Measurements from ENCODE around the gene NOS3.

The NOS3 gene

DNA sequence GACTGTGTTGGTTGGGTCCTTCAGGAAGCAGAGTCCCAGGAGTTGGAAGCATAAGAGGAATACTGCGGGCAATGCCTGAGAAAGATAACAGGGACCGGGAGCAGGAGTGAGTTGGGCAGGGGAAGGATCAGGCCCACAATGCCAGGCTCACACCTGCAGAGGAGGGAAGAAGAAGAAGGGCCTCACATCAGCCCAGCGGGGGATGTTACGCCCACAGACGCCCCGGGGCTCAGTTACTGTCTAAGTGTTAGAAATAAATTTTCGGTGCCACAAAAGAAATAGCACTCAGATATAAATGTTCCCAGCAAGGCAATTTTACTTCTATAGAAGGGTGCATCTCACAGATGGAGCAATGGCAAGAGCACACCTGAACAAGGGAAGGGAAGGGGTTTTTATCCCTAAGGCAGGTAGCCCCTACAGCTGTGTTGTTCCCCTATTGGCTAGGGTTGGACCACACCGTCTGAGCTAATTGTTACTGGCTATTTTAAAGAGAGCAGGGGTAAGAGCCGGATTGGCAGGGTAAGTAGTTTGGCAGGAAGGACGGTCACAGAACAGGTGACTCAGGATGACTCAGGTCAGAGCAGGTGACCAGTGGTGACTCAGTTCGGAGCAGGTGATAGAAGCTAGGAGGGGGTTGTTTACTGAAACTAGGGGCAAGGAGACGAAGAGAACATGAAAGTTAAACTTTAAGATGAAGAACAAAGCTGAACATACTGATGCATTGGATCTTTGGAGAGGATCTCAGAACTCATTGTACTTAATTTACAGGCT lies at the start of gene NOS3:
NOS3 (plus strand) TSS at position 602 of the 771 bp plus-strand sequence. CDS start 2,787 bp downstream, outside the sequence.
- no peak for DNase-seq (ENCODE audit: low read depth, low spot score)
- POLR2A ChIA-PET = no interaction called here

DNA sequence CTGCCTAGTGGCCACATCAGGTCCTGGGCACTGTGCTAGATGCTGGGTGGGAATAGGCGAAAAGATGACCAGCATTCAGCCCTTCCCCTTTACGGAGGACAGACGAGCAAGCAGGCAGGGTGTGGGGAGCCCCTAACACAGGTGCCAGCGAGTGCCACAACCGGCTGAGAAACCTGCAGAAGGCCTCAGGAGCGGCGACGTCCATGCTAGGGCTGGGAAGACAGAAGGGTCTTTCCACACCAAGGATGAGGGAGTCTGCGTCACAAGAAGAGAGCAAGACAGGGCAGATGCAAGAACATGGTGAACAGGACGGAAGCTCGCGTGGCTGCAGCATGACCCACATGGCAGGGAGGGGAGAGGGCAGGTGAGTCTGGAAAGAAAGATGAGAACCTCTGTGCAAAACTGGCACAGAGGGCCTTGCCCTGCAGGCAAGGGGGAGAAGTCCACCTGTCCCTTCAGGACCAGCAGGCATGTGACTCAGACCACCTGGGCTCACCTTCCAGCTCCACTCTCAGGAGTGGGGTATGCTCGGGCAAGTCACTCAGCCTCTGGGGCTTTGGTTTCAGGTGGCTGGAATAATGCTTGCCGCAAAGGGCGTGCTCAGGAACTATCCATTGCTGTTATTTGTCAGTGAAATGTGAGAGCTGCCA lies 49.3 kb upstream of the NOS3 start:
- TF ChIP-seq, protein P1, sequence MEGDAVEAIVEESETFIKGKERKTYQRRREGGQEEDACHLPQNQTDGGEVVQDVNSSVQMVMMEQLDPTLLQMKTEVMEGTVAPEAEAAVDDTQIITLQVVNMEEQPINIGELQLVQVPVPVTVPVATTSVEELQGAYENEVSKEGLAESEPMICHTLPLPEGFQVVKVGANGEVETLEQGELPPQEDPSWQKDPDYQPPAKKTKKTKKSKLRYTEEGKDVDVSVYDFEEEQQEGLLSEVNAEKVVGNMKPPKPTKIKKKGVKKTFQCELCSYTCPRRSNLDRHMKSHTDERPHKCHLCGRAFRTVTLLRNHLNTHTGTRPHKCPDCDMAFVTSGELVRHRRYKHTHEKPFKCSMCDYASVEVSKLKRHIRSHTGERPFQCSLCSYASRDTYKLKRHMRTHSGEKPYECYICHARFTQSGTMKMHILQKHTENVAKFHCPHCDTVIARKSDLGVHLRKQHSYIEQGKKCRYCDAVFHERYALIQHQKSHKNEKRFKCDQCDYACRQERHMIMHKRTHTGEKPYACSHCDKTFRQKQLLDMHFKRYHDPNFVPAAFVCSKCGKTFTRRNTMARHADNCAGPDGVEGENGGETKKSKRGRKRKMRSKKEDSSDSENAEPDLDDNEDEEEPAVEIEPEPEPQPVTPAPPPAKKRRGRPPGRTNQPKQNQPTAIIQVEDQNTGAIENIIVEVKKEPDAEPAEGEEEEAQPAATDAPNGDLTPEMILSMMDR (IDR thresholded peaks at IDR 0.05; ENCODE audit: insufficient read depth, low read length, missing control alignments) = no peak
- POLR2A ChIA-PET = no interaction called here
- CTCF ChIA-PET = no interaction called here
- DNase-seq (ENCODE audit: low read depth, low spot score) = no peak
- no peak overlapping the region for H3K4me3 ChIP-seq (ENCODE audit: low read depth, low read length)

More for the DNA sequence above, at the start of gene NOS3:
- TF ChIP-seq, protein P1 (IDR thresholded peaks at IDR 0.05; ENCODE audit: insufficient read depth, low read length, missing control alignments) = no peak
- CTCF ChIA-PET = interaction anchor here (0.8 to 3.5 kb wide), 4 partner anchors 10 to 121 kb away, joined by 3 to 21 read pairs (median 10); partner anchors contain the start of gene ABCB8
- H3K4me3 ChIP-seq (ENCODE audit: low read depth, low read length) = no peak within 1 kb of the TSS

DNA sequence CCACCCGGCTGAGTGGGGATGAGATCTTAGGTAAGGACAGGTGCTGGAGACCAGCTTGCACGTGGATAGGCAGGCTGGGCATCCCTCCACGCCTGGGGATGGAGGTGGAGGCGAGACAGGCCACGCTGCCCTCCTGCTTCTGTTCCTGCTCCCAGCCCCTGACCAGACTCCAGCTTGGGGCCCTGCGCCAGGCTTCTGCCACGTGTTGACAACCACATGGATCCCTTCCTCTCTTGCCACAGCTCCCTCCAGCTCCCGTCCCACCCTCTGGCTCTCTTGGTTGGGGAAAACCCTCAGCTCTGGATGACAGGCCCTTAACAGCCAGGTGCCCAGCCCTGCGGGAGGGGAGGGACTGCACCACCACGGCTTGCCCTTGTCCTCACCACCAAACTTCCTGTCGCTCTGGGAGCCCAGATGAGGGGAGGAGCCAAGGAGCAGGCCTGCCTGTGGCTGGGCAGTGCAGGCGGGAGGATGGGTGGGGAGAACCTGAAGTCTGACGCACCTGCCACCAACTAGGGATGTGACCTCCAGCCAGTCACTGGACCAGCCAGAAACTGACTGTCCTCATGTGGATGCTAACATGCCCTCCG lies 48.7 kb upstream of the NOS3 start:
- POLR2A ChIA-PET = no interaction called here
- CTCF ChIA-PET = no interaction called here
- TF ChIP-seq, protein P1 (IDR thresholded peaks at IDR 0.05; ENCODE audit: insufficient read depth, low read length, missing control alignments) = no peak

DNA sequence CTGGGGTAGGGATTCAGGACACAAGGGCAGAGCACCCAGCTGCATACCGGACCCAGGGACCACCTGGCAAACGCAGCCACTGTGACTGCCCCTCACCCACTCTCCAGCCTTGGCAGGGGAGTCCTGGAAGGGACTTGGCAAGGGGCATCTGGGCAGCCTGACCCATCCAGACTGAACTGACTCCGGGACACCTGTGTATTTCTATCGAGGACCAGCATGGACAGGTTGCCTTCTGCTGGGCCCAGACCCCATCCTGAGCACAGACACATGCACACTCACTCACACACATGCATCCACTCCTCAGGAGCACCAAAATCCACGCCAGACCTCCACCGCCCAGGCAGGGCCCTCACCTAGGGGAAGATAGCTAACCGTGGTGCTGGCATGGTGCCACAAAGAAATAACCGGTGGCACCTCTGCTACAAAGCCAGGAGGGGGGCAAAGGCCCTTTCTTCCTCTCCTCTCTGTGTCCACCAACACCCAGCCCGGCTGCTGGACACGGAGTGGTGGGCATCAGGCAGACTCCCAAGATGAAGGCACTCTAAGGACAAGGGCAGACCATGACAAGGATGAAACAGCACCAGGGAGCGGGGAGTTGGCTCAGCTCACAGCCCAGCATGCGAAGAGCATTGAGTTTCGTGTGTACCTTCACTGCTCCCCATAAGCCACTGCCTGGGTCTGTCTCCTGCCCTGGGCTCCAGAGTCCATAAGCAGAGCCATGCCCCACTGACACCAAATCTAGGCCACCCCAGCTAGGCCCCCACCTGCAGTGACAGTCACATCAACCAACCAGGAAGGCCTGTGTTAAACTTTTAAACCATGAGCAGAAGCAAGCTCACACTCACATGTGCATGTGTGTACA lies 48.0 kb upstream of the NOS3 start:
- ChIA-PET POLR2A (no interaction called here), CTCF (no interaction called here)
- no peak for DNase-seq (ENCODE audit: low read depth, low spot score)
- TF ChIP-seq, protein P1 (IDR thresholded peaks at IDR 0.05; ENCODE audit: insufficient read depth, low read length, missing control alignments) = no peak
- H3K4me3 ChIP-seq (ENCODE audit: low read depth, low read length) = no peak overlapping the region

More for the DNA sequence above, 48.7 kb upstream of the NOS3 start:
- DNase-seq (ENCODE audit: low read depth, low spot score) = no peak
- no peak overlapping the region for H3K4me3 ChIP-seq (ENCODE audit: low read depth, low read length)

DNA sequence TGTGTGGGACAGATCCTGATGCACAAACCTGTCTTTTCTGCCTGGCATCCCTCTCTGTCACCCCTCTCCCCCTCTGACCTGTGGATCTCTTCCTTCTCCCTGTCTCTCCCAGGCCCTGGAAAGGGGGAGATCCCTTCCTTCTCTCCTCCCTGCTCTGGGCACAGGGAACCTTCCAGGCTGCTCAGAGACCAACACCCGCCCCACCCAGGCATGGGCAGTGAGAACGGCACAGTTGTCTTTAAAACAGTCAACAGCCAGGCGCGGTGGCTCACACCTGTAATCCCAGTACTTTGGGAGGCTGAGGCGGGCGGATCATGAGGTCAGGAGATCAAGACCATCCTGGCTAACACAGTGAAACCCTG lies 47.4 kb upstream of the NOS3 start:
- H3K4me3 ChIP-seq (ENCODE audit: low read depth, low read length) = no peak overlapping the region
- TF ChIP-seq, protein P1 (IDR thresholded peaks at IDR 0.05; ENCODE audit: insufficient read depth, low read length, missing control alignments) = no peak
- ChIA-PET POLR2A (no interaction called here), CTCF (no interaction called here)
- DNase-seq (ENCODE audit: low read depth, low spot score) = no peak
